HepG2 (cell line): ENCODE data around the gene SOX8. TPM values are rescaled to one million over a fixed set of nuclear protein-coding genes. Genes with fewer than 3 reads are reported as not detected.

ENCODE experiments used
- AGO1 ChIP-seq: fragments of 200-400 bp; formaldehyde crosslinking; IDR thresholded peaks from 2 replicates; pipeline ENCODE4 v1.6.1; 2017; ENCODE audit warnings: mild to moderate bottlenecking, low read depth, low read length, moderate library complexity; ENCODE audit not compliant: poor library complexity, severe bottlenecking
- BRD4 ChIP-seq: sonication (generic); formaldehyde crosslinking; IDR thresholded peaks from 2 replicates; pipeline ENCODE4 v1.4.0; 2020; ENCODE audit warnings: missing genetic modification reagents
- MAFK ChIP-seq, 2 experiments: IDR thresholded peaks in 1 of 2; conservative IDR thresholded peaks in 1 of 2; 2 replicates each; pipeline ENCODE4 v1.6.1; 2011; ENCODE audit warnings: improper control_type of control experiment in 2 of 2, low read length in 2 of 2
- MTF1 ChIP-seq: sonication (generic); formaldehyde crosslinking; IDR thresholded peaks from 2 replicates; pipeline ENCODE4 v1.5.0; 2020; ENCODE audit warnings: missing genetic modification reagents
- PAF1 ChIP-seq: IDR thresholded peaks from 2 replicates; pipeline ENCODE4 v1.6.1; 2016; ENCODE audit warnings: missing genetic modification reagents, missing compliant biosample characterization
- PAX8 ChIP-seq: sonication (generic); formaldehyde crosslinking; IDR thresholded peaks from 2 replicates; pipeline ENCODE4 v1.8.0; 2022; ENCODE audit warnings: mild to moderate bottlenecking, missing genetic modification reagents, borderline replicate concordance
- RELA ChIP-seq: sonication (generic); formaldehyde crosslinking; IDR thresholded peaks from 2 replicates; pipeline ENCODE4 v1.4.0; 2020; ENCODE audit warnings: missing genetic modification reagents
- RXRB ChIP-seq: IDR thresholded peaks from 2 replicates; pipeline ENCODE4 v1.6.1; 2016; ENCODE audit warnings: borderline replicate concordance, missing genetic modification reagents, missing compliant biosample characterization
- SALL2 ChIP-seq: sonication (generic); formaldehyde crosslinking; IDR thresholded peaks from 2 replicates; pipeline ENCODE4 v1.8.1; 2023; ENCODE audit warnings: mild to moderate bottlenecking, missing genetic modification reagents, inconsistent platforms
- SUZ12 ChIP-seq: fragments of 150-350 bp; IDR thresholded peaks from 2 replicates; pipeline ENCODE4 v1.6.1; 2014; ENCODE audit warnings: low read depth, low read length
- ZNF331 ChIP-seq: sonication (generic); formaldehyde crosslinking; IDR thresholded peaks from 2 replicates; pipeline ENCODE4 v1.4.0; 2020; ENCODE audit warnings: missing genetic modification reagents
- ZNF460 ChIP-seq: sonication (generic); formaldehyde crosslinking; IDR thresholded peaks from 2 replicates; pipeline ENCODE4 v1.5.1; 2020; ENCODE audit warnings: missing genetic modification reagents, mild to moderate bottlenecking, borderline replicate concordance
- ZNF564 ChIP-seq: sonication (generic); formaldehyde crosslinking; IDR thresholded peaks from 2 replicates; pipeline ENCODE4 v1.8.1; 2023; ENCODE audit warnings: mild to moderate bottlenecking, missing genetic modification reagents
- ZNF709 ChIP-seq: sonication (generic); formaldehyde crosslinking; IDR thresholded peaks from 2 replicates; pipeline ENCODE4 v1.5.0; 2020; ENCODE audit warnings: mild to moderate bottlenecking, missing genetic modification reagents
- polyA plus RNA-seq, 8 experiments: library from polyadenylated mRNA; depleted of rRNA in 3 of 8; stranded (reverse) in 7 of 8; unstranded in 1 of 8; fragments of >200 nt; fragmentation: Illumina TruSeq in 4 of 8; extraction: Trizol in 4 of 8; gene quantifications; 2 replicates each; pipeline versions ENCODE4 v1.2.1 to v1.2.3, GENCODE V29; 2011 to 2016; ENCODE audit warnings: low read depth in 4 of 8, missing spikeins in 1 of 8, mixed read lengths in 1 of 8; ENCODE audit not compliant: insufficient read depth in 1 of 8
- total RNA-seq, 5 experiments: library from RNA; depleted of rRNA; stranded (reverse); fragments of >200 nt; fragmentation: Illumina TruSeq; extraction: Trizol; gene quantifications; 2 replicates each; pipeline ENCODE4 v1.2.3, GENCODE V29; 2016; ENCODE audit warnings: low read depth in 1 of 5
- TF ChIP-seq, protein P1 (sequence below): sonication (generic); formaldehyde crosslinking; IDR thresholded peaks from 2 replicates; pipeline ENCODE4 v1.4.0; 2020; ENCODE audit warnings: mild to moderate bottlenecking, missing genetic modification reagents
- TF ChIP-seq, protein P2 (sequence below): sonication (generic); formaldehyde crosslinking; IDR thresholded peaks from 2 replicates; pipeline ENCODE4 v1.8.0; 2022; ENCODE audit warnings: mild to moderate bottlenecking, missing genetic modification reagents, borderline replicate concordance
- TF ChIP-seq, protein P3 (sequence below): sonication (generic); formaldehyde crosslinking; conservative IDR thresholded peaks from 2 replicates; pipeline ENCODE4 v1.8.0; 2022; ENCODE audit warnings: missing genetic modification reagents

Gene SOX8
- total and polyA plus RNA-seq, 2 of the 13 experiments (the other 11 are each of a cell fraction or from before 2014, with no cell fraction given) = 0.20 to 0.28 TPM

DNA sequence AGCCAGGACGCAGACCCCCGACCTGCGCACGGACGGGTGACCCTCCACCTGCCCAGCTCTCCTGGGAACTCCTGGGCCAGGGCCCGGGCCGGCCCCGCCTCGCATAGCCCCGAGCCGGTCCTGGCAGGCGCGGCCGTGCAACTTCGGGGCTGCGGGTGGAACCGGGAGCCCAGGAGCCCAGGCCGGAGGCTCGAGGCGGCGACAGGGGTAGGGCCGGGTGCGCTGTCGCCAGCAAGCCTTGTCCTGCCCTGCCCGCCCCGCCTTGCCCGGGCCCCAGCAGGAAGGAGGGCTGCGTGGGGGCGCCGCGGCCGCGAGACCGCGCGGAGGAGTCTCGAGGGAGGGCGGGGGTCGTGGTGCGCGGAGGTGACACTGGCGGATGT, 11.2 kb upstream of the SOX8 start (continued):
- TF ChIP-seq, protein P1, sequence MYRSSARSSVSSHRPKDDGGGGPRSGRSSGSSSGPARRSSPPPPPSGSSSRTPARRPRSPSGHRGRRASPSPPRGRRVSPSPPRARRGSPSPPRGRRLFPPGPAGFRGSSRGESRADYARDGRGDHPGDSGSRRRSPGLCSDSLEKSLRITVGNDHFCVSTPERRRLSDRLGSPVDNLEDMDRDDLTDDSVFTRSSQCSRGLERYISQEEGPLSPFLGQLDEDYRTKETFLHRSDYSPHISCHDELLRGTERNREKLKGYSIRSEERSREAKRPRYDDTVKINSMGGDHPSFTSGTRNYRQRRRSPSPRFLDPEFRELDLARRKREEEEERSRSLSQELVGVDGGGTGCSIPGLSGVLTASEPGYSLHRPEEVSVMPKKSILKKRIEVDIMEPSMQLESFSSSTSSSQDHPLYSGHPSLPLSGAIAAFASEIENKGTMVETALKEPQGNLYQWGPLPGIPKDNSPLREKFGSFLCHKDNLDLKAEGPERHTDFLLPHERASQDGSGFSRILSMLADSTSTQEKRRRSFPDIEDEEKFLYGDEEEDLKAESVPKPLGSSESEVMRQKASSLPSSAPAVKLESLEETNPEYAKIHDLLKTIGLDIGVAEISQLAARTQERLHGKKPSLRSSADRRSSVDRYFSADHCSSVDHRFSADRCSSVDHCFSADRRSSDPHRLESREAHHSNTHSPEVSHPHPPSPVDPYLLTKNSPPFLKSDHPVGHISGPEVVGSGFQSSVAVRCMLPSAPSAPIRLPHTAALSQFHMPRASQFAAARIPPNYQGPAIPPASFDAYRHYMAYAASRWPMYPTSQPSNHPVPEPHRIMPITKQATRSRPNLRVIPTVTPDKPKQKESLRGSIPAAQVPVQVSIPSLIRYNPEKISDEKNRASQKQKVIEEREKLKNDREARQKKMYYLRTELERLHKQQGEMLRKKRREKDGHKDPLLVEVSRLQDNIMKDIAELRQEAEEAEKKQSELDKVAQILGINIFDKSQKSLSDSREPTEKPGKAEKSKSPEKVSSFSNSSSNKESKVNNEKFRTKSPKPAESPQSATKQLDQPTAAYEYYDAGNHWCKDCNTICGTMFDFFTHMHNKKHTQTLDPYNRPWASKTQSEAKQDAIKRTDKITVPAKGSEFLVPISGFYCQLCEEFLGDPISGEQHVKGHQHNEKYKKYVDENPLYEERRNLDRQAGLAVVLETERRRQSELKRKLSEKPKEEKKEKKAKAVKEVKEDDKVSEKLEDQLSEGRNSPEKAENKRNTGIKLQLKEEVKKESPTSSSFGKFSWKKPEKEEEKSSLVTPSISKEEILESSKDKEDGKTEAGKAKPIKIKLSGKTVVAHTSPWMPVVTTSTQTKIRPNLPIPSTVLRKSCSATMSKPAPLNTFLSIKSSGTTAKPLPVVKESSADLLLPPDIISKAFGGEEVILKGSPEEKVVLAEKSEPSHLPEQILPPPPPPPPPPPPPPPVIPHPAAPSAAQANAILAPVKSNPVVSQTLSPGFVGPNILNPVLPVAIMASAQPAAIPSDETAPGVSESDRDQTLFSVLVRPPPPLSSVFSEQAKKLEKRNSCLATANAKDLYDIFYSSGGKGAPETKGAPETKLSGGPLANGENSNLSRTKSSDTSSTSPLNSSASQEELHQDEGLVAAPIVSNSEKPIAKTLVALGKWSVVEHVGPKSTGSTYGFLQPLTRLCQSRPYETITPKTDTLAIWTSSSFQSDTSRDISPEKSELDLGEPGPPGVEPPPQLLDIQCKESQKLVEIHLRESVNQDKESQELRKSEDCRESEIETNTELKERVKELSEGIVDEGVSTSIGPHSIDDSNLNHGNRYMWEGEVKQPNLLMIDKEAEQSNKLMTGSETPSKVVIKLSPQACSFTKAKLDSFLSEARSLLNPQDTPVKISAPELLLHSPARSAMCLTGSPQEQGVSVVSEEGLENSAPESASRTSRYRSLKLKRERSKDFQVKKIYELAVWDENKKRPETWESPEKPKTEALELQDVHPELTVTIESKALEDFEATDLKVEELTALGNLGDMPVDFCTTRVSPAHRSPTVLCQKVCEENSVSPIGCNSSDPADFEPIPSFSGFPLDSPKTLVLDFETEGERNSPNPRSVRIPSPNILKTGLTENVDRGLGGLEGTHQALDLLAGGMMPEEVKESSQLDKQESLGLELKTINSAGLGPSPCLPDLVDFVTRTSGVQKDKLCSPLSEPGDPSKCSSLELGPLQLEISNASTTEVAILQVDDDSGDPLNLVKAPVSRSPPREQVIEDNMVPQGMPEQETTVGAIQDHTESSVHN = no peak
- TF ChIP-seq, protein P2, sequence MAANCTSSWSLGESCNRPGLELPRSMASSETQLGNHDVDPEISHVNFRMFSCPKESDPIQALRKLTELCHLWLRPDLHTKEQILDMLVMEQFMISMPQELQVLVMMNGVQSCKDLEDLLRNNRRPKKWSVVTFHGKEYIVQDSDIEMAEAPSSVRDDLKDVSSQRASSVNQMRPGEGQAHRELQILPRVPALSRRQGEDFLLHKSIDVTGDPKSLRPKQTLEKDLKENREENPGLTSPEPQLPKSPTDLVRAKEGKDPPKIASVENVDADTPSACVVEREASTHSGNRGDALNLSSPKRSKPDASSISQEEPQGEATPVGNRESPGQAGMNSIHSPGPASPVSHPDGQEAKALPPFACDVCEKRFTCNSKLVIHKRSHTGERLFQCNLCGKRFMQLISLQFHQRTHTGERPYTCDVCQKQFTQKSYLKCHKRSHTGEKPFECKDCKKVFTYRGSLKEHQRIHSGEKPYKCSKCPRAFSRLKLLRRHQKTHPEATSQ = no peak
- TF ChIP-seq RXRB (CRISPR knock-in tag) (no peak), MTF1 (CRISPR knock-in tag) (no peak), ZNF460 (CRISPR knock-in tag) (no peak), RELA (CRISPR knock-in tag) (no peak), ZNF564 (0 out of 2 replicates have a peak, but pooled peaks have one; percentile 23), PAX8 (no peak), SALL2 (CRISPR knock-in tag) (no peak), ZNF331 (CRISPR knock-in tag) (no peak), AGO1 (no peak), SUZ12 (no peak), PAF1 (no peak), ZNF709 (CRISPR knock-in tag) (0 out of 2 replicates have a peak, but pooled peaks have one; percentile 15), MAFK (conservative IDR thresholded peaks at IDR 0.05 in 1 of 2, IDR thresholded peaks at IDR 0.05 in 1 of 2; ENCODE audit: low read length in 2 of 2) (no peak), BRD4 (no peak)
- TF ChIP-seq, protein P3, sequence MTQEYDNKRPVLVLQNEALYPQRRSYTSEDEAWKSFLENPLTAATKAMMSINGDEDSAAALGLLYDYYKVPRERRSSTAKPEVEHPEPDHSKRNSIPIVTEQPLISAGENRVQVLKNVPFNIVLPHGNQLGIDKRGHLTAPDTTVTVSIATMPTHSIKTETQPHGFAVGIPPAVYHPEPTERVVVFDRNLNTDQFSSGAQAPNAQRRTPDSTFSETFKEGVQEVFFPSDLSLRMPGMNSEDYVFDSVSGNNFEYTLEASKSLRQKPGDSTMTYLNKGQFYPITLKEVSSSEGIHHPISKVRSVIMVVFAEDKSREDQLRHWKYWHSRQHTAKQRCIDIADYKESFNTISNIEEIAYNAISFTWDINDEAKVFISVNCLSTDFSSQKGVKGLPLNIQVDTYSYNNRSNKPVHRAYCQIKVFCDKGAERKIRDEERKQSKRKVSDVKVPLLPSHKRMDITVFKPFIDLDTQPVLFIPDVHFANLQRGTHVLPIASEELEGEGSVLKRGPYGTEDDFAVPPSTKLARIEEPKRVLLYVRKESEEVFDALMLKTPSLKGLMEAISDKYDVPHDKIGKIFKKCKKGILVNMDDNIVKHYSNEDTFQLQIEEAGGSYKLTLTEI (CRISPR knock-in tag) = no peak
